OCI-LY7 (cell line): ENCODE results near the gene NONO. TPM values are rescaled to one million over a fixed set of nuclear protein-coding genes. Genes with fewer than 3 reads are reported as not detected.
"Not testable (repeated sequence)": the region's sequence is repeated elsewhere in the genome, so short reads cannot be mapped to it uniquely, and the experiment has no call there.

Experiments used
- BruUV-seq: library from RNA; stranded (reverse); fragments of 400-500 nt; replicated peaks from 2 replicates; lab custom pipeline; 2021; lab: Mats Ljungman, UMichigan
- CTCF ChIA-PET: fragments of 300-600 bp; sonication (Branson Sonifier 250); formaldehyde crosslinking; loops from one replicate; lab custom pipeline; 2022; ENCODE audit warnings: antibody characterized with exemption; ENCODE audit not compliant: unreplicated experiment; lab: Charles Lee
- POLR2A ChIA-PET: fragments of 300-600 bp; sonication (Branson Sonifier 250); formaldehyde crosslinking; loops from one replicate; lab custom pipeline; 2022; ENCODE audit warnings: antibody characterized with exemption; lab: Charles Lee
- DNase-seq: peaks from one replicate; pipeline ENCODE4 v3.0.0-alpha.2; 2015; ENCODE audit warnings: low spot score
- H2AFZ ChIP-seq: fragments of 200-600 bp; sonication (generic), shearing (Covaris generic); 2 replicates; pipeline ENCODE4 v1.6.1; 2014; ENCODE audit warnings: mild to moderate bottlenecking, antibody characterized with exemption, low read length, moderate library complexity
- H3K27ac ChIP-seq: fragments of 200-600 bp; sonication (generic); 2 replicates; pipeline ENCODE4 v1.5.1; 2014; ENCODE audit warnings: mixed run types, low read depth, mild to moderate bottlenecking, moderate library complexity, low read length, inconsistent platforms; ENCODE audit not compliant: poor library complexity, severe bottlenecking
- H3K36me3 ChIP-seq: fragments of 200-600 bp; sonication (generic); 2 replicates; pipeline ENCODE4 v1.6.1; 2014; ENCODE audit warnings: mild to moderate bottlenecking, antibody characterized with exemption, low read length, moderate library complexity, mixed read lengths; ENCODE audit not compliant: insufficient read depth
- H3K4me1 ChIP-seq: fragments of 200-600 bp; sonication (generic); 2 replicates; pipeline ENCODE4 v1.5.1; 2014; ENCODE audit warnings: mild to moderate bottlenecking, low read length; ENCODE audit not compliant: insufficient read depth, poor library complexity, severe bottlenecking
- H3K4me2 ChIP-seq: fragments of 200-600 bp; sonication (generic); 2 replicates; pipeline ENCODE4 v1.6.1; 2014; ENCODE audit warnings: mild to moderate bottlenecking, low read length
- H3K4me3 ChIP-seq: fragments of 200-600 bp; sonication (generic); 2 replicates; pipeline ENCODE4 v1.5.1; 2014; ENCODE audit warnings: mild to moderate bottlenecking, low read depth, low read length; ENCODE audit not compliant: poor library complexity, severe bottlenecking
- H3K79me2 ChIP-seq: fragments of 200-600 bp; sonication (generic); 2 replicates; pipeline ENCODE4 v1.6.1; 2016; ENCODE audit warnings: low read depth, mild to moderate bottlenecking, low read length, moderate library complexity, mixed read lengths; ENCODE audit not compliant: insufficient read depth
- H3K9me2 ChIP-seq: fragments of 200-600 bp; sonication (generic); 2 replicates; pipeline ENCODE4 v1.6.1; 2016; ENCODE audit warnings: mild to moderate bottlenecking, low read length, mixed read lengths; ENCODE audit not compliant: insufficient read depth
- H3K9me3 ChIP-seq: fragments of 200-600 bp; sonication (generic); 2 replicates; pipeline ENCODE4 v1.6.1; 2014; ENCODE audit warnings: mild to moderate bottlenecking, mixed run types, low read length, mixed read lengths
- H4K20me1 ChIP-seq: fragments of 200-600 bp; sonication (generic); 2 replicates; pipeline ENCODE4 v1.6.1; 2014; ENCODE audit warnings: mild to moderate bottlenecking, antibody characterized with exemption, low read length, moderate library complexity, mixed read lengths; ENCODE audit not compliant: insufficient read depth
- CTCF ChIP-seq: fragments of 200-600 bp; sonication (generic); conservative IDR thresholded peaks from 2 replicates; pipeline ENCODE4 v1.5.1; 2014; ENCODE audit warnings: mild to moderate bottlenecking, antibody characterized with exemption, low read length, moderate library complexity, mixed read lengths
- EZH2phosphoT487 ChIP-seq: fragments of 200-600 bp; sonication (generic); IDR thresholded peaks from 2 replicates; pipeline ENCODE4 v1.6.1; 2018; ENCODE audit warnings: low read depth, borderline replicate concordance, mild to moderate bottlenecking, mixed run types, antibody characterized with exemption, low read length, moderate library complexity, mixed read lengths
- intact Hi-C: fragments of 100-400 bp; cut with micrococcal nuclease; formaldehyde crosslinking; loops from one replicate; pipeline ENCODE4 v1.10.0; 2022; ENCODE audit not compliant: unreplicated experiment
- total RNA-seq, 2 experiments: library from RNA; depleted of rRNA in 1 of 2; stranded (reverse); fragments of >200 nt in 1 of 2; shearing (Covaris generic) in 1 of 2; gene quantifications; 2 replicates each; pipeline ENCODE4 v1.2.3, GENCODE V29; 2014 to 2022

NONO gene
- total RNA-seq, 2 experiments from 2014 or later: 379 to 488 TPM

- no peaks in the 10 kb centered on the region for H3K79me2 ChIP-seq
- CTCF ChIA-PET: no interaction called here
- no peak overlapping the region for H3K27ac ChIP-seq
- no peaks in the 10 kb centered on the region for H3K9me3 ChIP-seq
- H3K36me3 ChIP-seq: peaks cover 57% of the 10 kb centered on the region
- no peak for DNase-seq
- no TSS peak for BruUV-seq
- no peak overlapping the region for H3K4me3 ChIP-seq
- no peak overlapping the region for H3K4me2 ChIP-seq
- H3K9me2 ChIP-seq: no peaks in the 10 kb centered on the region
- no peak for TF ChIP-seq CTCF
- no peak for TF ChIP-seq EZH2phosphoT487
- no peak overlapping the region for H2AFZ ChIP-seq
- no peaks in the 10 kb centered on the region for H4K20me1 ChIP-seq
- intact Hi-C loops: no loop called here
- POLR2A ChIA-PET: interaction anchor here (0.6 kb wide), 1 partner anchor 173 kb away, joined by 3 read pairs; no protein-coding TSS in a partner anchor
- no peaks in the 10 kb centered on the region for H3K4me1 ChIP-seq
Observed at GRCh38 chrX:71304561-71304960, 21.1 kb downstream of the NONO start.

GRCh38 chrX:71315917-71316316 is 32.5 kb downstream of the NONO start:
- Histone ChIP-seq H2AFZ (no peak overlapping the region), H3K36me3 (no peaks in the 10 kb centered on the region), H3K27ac (no peak overlapping the region), H3K4me2 (no peak overlapping the region), H4K20me1 (no peaks in the 10 kb centered on the region), H3K79me2 (no peaks in the 10 kb centered on the region), H3K9me3 (no peaks in the 10 kb centered on the region), H3K9me2 (no peaks in the 10 kb centered on the region), H3K4me1 (no peaks in the 10 kb centered on the region), H3K4me3 (no peak overlapping the region)
- POLR2A ChIA-PET: no interaction called here
- TF ChIP-seq EZH2phosphoT487: no peak
- no peak for TF ChIP-seq CTCF
- no peak for DNase-seq
- CTCF ChIA-PET: no interaction called here
- intact Hi-C loops: no loop called here
- no TSS peak for BruUV-seq

- H3K27ac ChIP-seq, CTCF ChIA-PET, H3K9me3 ChIP-seq, intact Hi-C loops, DNase-seq, H3K36me3 ChIP-seq, H3K9me2 ChIP-seq, H3K4me2 ChIP-seq, POLR2A ChIA-PET, H4K20me1 ChIP-seq, H3K79me2 ChIP-seq, BruUV-seq, H3K4me1 ChIP-seq, H2AFZ ChIP-seq, H3K4me3 ChIP-seq: not testable (repeated sequence)
Observed at GRCh38 chrX:71316959-71317358, 33.5 kb downstream of the NONO start.
